Measurements from ENCODE around the gene GCNT2. TPM values are rescaled to one million over a fixed set of nuclear protein-coding genes. Genes with fewer than 3 reads are reported as not detected.

Gene GCNT2
- total RNA-seq, 1 donor from 2014 or later, result 17.2 TPM

DNA sequence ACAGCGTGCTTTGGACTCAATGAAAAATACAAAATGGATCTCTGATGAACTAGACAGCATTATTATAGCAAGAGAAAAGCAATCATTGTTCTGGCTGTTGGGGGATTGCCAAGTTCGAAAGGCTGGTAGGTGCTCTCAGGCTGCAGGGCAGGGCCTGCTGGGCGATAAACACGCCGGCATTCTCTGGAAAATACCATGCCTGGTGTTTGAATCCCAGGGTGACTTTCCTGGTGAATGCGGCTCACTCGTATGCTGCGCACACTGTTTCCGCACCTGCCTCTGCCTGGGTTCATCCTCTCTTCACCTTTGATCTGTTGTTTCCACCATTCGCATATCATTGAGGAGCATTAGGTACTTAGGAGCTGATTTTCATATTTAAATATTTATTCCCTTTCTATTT, 37.4 kb downstream of the GCNT2 start:
- Histone ChIP-seq H3K36me3 (no peaks in the 10 kb centered on the region), H3K4me1 (peaks cover 10% of the 10 kb centered on the region), H3K27ac (no peak overlapping the region), H3K9me3 (no peaks in the 10 kb centered on the region), H3K4me3 (no peak overlapping the region), H3K27me3 (no peaks in the 10 kb centered on the region)
- TF ChIP-seq, protein P1, sequence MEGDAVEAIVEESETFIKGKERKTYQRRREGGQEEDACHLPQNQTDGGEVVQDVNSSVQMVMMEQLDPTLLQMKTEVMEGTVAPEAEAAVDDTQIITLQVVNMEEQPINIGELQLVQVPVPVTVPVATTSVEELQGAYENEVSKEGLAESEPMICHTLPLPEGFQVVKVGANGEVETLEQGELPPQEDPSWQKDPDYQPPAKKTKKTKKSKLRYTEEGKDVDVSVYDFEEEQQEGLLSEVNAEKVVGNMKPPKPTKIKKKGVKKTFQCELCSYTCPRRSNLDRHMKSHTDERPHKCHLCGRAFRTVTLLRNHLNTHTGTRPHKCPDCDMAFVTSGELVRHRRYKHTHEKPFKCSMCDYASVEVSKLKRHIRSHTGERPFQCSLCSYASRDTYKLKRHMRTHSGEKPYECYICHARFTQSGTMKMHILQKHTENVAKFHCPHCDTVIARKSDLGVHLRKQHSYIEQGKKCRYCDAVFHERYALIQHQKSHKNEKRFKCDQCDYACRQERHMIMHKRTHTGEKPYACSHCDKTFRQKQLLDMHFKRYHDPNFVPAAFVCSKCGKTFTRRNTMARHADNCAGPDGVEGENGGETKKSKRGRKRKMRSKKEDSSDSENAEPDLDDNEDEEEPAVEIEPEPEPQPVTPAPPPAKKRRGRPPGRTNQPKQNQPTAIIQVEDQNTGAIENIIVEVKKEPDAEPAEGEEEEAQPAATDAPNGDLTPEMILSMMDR (IDR thresholded peaks at IDR 0.05), result no peak
- TF ChIP-seq POLR2A (IDR thresholded peaks at IDR 0.05), result no peak
- no peak for TF ChIP-seq POLR2AphosphoS5 (IDR thresholded peaks at IDR 0.05; ENCODE audit: insufficient read depth in 1 of 2, low read depth in 1 of 2)
- no peak for DNase-seq (ENCODE audit: extremely low spot score in 2 of 2)
- intact Hi-C loops (cut with DNase I), result no loop called here

DNA sequence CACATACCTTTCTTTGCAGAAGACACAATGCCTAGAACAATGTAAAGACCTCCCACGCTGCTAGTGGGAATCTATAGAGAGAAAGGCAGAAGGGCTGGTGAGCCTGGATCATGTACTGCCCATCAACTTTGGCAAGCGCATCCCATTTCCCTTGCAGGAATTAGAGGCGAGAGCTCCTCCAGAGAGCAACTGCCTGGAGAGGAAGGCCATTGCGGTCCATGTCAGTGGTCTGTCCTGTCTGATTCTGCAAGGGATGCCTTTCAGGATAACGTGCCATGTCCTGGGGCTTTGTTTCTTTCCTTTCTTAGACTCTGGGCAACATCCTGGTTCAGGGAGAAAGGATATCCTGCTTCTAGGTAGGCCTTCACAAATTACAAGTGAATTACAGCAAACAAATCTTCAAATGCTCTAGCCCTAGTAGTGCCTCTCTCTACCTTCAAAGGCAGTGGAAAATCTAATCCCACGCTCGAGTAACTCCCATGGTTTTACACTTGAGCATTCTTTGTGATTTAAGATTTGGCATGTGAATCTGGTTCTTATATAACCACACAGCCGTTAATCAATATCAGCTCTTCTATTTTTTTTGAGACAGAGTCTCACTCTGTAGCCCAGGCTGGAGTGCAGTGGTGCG, 38.5 kb downstream of the GCNT2 start:
- DNase-seq (ENCODE audit: extremely low spot score in 2 of 2), result no peak
- no peak for TF ChIP-seq POLR2A (IDR thresholded peaks at IDR 0.05)
- TF ChIP-seq POLR2AphosphoS5 (IDR thresholded peaks at IDR 0.05; ENCODE audit: insufficient read depth in 1 of 2, low read depth in 1 of 2), result no peak
- TF ChIP-seq, protein P1 (IDR thresholded peaks at IDR 0.05), result no peak
- no peak overlapping the region for H3K4me3 ChIP-seq

DNA sequence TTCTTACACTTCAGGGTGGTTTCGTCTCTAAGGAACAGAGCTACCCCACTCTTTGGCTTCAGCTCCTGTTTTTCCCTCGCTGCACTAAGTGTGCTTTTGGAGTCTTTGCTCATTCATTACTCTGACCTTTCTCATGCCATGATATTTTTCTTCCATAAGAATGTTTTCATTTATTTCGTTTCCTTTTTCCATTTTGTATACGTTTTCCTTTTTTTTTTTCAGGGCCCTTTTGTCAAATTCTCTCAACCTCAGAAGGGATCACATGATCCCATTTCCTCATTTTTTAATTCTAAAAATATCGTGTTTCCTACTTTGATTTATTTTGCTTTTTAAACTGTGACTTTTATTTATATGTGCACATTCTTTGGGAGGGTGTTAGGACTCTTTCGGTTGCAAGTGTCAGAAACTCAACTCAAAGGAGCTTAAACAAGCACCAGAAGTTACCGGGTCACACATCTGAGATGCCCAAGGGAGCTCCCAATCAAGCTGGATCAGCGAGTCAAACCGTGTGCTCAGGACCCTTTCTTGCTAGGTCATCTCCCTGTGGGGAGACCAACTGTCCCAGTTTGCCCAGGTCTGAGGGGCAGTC, 40.6 kb downstream of the GCNT2 start:
- no peak for DNase-seq (ENCODE audit: extremely low spot score in 2 of 2)
- Histone ChIP-seq H3K4me3 (no peak overlapping the region), H3K4me1 (no peaks in the 10 kb centered on the region), H3K9me3 (no peaks in the 10 kb centered on the region), H3K27me3 (no peaks in the 10 kb centered on the region), H3K27ac (no peak overlapping the region), H3K36me3 (no peaks in the 10 kb centered on the region)
- TF ChIP-seq POLR2A (IDR thresholded peaks at IDR 0.05), result no peak
- TF ChIP-seq, protein P1 (IDR thresholded peaks at IDR 0.05), result no peak
- no peak for TF ChIP-seq POLR2AphosphoS5 (IDR thresholded peaks at IDR 0.05; ENCODE audit: insufficient read depth in 1 of 2, low read depth in 1 of 2)
- intact Hi-C loops (cut with DNase I), result no loop called here

More for the DNA sequence above, 38.5 kb downstream of the GCNT2 start:
- Histone ChIP-seq H3K27ac (no peak overlapping the region), H3K4me1 (peaks cover 10% of the 10 kb centered on the region), H3K27me3 (no peaks in the 10 kb centered on the region), H3K9me3 (no peaks in the 10 kb centered on the region), H3K36me3 (no peaks in the 10 kb centered on the region)
- intact Hi-C loops (cut with DNase I), result no loop called here

DNA sequence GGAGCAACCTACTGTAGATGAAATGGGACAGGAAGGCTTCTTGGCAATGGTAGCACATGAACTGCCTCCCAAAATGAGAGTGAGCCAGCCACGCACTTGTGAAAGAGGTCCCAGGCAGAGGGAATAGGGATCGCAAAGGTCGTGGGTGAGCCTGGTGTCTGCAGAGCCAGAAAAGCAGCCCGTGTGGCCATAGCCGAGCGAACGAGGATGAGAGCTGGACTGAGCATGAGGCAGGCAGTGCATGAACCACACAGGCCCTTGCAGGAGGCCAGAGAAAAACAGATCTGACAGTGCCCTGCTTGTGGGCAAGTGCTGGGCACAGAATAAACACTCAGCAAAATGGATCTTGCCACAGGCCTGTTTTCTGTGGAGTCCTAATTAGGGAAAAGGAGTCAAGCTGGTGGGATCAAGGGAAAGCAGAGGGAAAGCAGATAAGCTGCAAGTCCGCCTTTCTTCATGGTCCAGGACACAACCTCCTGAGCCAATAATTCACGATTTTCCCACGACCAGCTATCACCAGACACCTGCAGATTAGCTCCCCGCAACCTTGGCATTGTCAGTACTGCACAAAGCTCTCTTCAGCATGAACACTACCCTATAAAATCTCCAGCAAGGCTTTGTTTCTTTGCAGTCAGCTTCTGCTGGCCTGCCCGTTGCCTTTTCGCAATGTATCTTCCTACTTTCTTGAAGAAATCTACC, 44.0 kb downstream of the GCNT2 start:
- no peaks in the 10 kb centered on the region for H3K36me3 ChIP-seq
- intact Hi-C loops (cut with DNase I), result no loop called here
- TF ChIP-seq POLR2A (IDR thresholded peaks at IDR 0.05), result no peak
- no peaks in the 10 kb centered on the region for H3K4me1 ChIP-seq
- no peak overlapping the region for H3K4me3 ChIP-seq
- DNase-seq (ENCODE audit: extremely low spot score in 2 of 2), result no peak
- no peaks in the 10 kb centered on the region for H3K9me3 ChIP-seq
- H3K27me3 ChIP-seq, result no peaks in the 10 kb centered on the region
- H3K27ac ChIP-seq, result no peak overlapping the region

DNA sequence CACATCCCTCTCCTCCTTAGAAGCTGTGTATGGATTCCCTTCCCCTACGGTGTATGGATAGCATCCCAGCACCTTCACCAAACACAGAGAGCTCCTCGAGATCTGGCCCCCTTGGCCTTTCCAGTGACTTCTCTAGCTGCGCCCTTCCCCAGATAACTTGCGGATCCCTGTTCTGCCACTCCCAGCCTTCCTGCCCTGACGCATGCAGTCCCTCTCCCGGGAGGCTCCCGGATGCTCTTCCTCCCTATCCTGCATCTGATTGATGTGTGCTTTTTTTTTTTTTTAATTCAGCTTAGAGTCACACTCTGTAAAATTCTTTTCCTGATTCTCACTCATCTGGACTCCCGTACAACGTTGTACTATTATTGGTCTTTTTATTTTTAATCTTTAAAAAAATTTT, 44.8 kb downstream of the GCNT2 start:
- H3K27me3 ChIP-seq, result no peaks in the 10 kb centered on the region
- no peak for DNase-seq (ENCODE audit: extremely low spot score in 2 of 2)
- no peaks in the 10 kb centered on the region for H3K9me3 ChIP-seq
- TF ChIP-seq, protein P1 (IDR thresholded peaks at IDR 0.05), result no peak
- TF ChIP-seq POLR2AphosphoS5 (IDR thresholded peaks at IDR 0.05; ENCODE audit: insufficient read depth in 1 of 2, low read depth in 1 of 2) (no peak), POLR2A (IDR thresholded peaks at IDR 0.05) (no peak)
- intact Hi-C loops (cut with DNase I), result no loop called here
- H3K27ac ChIP-seq, result no peak overlapping the region
- no peaks in the 10 kb centered on the region for H3K36me3 ChIP-seq
- no peak overlapping the region for H3K4me3 ChIP-seq
- H3K4me1 ChIP-seq, result no peaks in the 10 kb centered on the region
